Head of caudate nucleus (tissue), 42 donors: ENCODE measurements around the gene ELP5.

Source experiments
- DNase-seq, 42 donors: peaks; one replicate each; pipeline versions ENCODE4 v3.0.0 to v3.0.0-alpha.2; 2020 to 2021; ENCODE audit warnings: mixed read lengths in 7 of 42
- intact Hi-C: fragments of 100-400 bp; cut with DNase I; formaldehyde crosslinking; loops from one replicate; pipeline ENCODE4 v1.15.0; 2022

ELP5 gene

GRCh38 chr17:7294614-7295153 is 42.7 kb downstream of the ELP5 start, which contains the start of gene YBX2:
YBX2 (minus strand) TSS chr17:7294639; CDS start chr17:7294500, 139 bp downstream.
- peak in 18 of 42 donors; percentile 18 to 64 (median 36) for DNase-seq
- intact Hi-C loops = no loop called here

- DNase-seq = no peak
- intact Hi-C loops = no loop called here
Observed at GRCh38 chr17:7295230-7296180, 43.5 kb downstream of the ELP5 start.

DNA sequence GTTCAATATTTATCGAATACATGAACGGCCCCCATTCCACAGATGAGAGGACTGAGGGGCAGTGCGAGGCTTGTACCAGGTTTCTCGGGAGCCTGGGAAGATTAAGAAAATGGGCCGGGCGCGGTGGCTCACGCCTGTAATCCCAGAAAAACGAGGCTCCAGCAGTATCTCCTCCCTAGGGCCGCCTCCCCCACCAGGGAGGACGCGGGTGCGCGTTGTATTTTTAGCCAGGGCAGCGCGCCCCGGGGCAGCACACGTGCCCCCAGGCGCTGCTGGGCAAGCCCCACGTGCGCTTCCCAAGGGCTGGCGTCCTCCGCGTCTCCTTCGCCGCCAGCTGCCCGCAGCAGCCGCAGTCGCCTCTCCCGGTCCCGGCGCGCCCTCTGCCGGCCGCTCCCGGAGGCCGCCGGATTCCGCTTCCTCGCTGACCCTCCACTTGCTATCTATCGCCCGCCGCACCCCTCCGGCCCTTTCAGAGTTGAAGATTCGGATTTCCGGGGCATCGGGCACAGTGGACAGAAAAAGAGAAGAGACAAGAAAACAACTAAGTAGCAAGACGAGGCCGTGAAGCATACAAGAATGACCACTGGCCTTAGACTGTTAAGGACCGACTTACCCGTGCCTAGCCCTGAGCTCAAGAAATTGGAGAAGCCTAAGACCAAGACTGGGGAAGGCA is 44.3 kb downstream of the ELP5 start:
- DNase-seq = peak; percentile 34 to 93 (median 82)

GRCh38 chr17:7304179-7304578 is 52.2 kb downstream of the ELP5 start:
- intact Hi-C loops = no loop called here
- no peak for DNase-seq

More for the DNA sequence above, 44.3 kb downstream of the ELP5 start:
- intact Hi-C loops = no loop called here

GRCh38 chr17:7306911-7307685 is 55.1 kb downstream of the ELP5 start, which contains the start of gene EIF5A:
EIF5A (plus strand) TSS chr17:7307628; CDS start chr17:7309636, 2,008 bp downstream.
- intact Hi-C loops = loop anchor here (5.0 kb wide), 1 partner anchor 55 kb away; the partner anchor contains the start of genes CTDNEP1 and ELP5
- peak; percentile 98 to 100 (median 99) for DNase-seq

DNA sequence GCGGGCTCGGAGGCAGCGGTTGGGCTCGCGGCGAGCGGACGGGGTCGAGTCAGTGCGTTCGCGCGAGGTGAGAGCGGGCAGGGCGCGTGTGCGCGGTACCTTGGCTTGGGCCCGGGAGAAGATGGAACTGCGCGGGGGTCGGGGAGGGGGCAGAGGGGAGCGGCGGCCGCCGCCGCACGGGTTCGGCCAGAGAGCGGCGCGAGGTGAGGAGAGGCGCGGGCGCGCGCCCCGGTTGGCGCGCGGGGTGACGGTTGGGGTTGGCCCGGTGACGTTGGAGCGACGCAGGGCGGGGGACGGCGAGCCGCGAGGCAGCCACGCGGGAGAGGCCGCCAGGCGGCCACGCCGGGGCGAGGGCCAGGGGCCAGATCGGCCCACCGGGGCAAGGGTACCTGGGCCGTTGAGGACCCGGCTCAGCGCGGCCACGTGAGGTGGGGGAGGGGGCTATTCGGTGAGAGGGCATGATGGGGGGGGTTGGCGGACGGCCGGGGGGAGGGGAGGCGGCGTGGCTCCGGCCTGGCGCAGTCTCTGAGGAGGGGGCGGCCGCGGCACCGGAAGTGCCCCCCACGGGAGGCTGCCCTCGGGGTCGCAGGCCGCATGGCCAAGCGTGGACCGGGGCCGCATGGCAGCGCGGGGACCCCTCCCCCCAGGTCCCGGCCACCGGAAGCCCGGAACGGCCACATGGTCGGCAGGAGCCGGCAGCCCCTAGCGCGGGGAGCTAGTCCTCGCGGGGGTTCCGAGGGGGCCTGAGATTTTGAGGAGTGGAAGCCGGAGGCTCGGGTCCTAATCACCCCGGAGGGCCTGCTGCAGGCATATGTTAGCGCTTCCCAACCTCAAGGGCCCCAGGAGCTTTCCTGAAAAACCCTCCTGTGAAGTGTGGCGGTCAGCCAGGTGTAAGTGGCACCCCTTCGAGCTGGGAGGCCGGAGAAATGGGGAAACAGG is 55.9 kb downstream of the ELP5 start:
- intact Hi-C loops = loop anchor here (5.0 kb wide), 1 partner anchor 56 kb away; the partner anchor contains the start of genes CTDNEP1 and ELP5
- DNase-seq = peak in 32 of 42 donors; percentile 9 to 71 (median 45)

GRCh38 chr17:7308625-7309433 is 56.8 kb downstream of the ELP5 start:
- DNase-seq = peak; percentile 28 to 84 (median 64)
- intact Hi-C loops = loop anchor here (5.0 kb wide), 1 partner anchor 57 kb away; the partner anchor contains the start of genes CTDNEP1 and ELP5
